ENCODE measurements around the gene ZBTB18. TPM values are rescaled to one million over a fixed set of nuclear protein-coding genes. Genes with fewer than 3 reads are reported as not detected.

ZBTB18 gene
- total RNA-seq, 1 experiment from 2014 or later = 1.8 TPM

DNA sequence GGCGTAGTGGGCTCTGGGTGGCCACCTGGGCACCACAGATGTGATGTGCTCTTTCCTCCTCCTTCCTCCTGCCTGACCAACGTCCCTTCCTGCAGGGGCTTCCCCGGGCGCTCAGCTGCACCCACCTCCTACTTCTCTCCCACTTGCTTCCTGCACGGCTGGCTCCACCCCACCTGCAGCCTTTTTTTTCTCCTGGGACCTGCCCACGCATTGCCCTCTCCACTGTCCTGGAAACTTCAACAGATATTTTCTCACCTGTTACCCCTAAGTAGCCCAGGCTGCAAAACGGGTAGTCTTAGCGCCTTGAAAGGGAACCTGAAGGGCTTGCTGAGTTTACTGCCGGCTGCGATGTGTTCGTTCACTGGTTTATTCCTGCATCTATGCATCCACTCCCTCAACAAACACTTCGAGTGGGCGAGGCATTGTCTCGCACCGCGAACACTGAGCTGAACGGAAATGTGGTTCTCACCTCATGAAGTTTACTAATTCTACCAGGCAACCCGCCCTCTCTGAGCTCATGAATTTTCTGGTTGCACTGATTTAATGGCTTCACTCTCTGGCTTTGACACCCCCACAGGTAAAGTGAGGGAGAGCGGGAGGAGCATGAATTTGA lies 23.6 kb downstream of the ZBTB18 start:
- ATAC-seq (no peak), DNase-seq (ENCODE audit: low read depth, low spot score) (no peak)
- ChIA-PET RAD21 (ENCODE audit: low non-redundant PET in 1 of 2, low total read pairs in 2 of 2, uncharacterized antibody in 2 of 2, unreplicated experiment in 2 of 2) (no interaction called here), CTCF (no interaction called here), POLR2A (no interaction called here)
- Histone ChIP-seq H3K4me3 (replicated peaks in 1 of 2; ENCODE audit: low read depth in 1 of 2, low read length in 2 of 2) (no peak overlapping the region), H3K9me3 (ENCODE audit: control insufficient read depth in 1 of 2, insufficient read depth in 1 of 2, low read depth in 1 of 2, low read length in 2 of 2) (no peaks in the 10 kb centered on the region), H3K27ac (ENCODE audit: low read depth, low read length) (no peak overlapping the region), H3K79me2 (ENCODE audit: insufficient read depth, low read length) (no peaks in the 10 kb centered on the region), H3K27me3 (ENCODE audit: insufficient read depth, low read length) (peaks cover 36% of the 10 kb centered on the region), H3K9me2 (ENCODE audit: insufficient read depth) (no peaks in the 10 kb centered on the region), H4K20me1 (ENCODE audit: insufficient read depth) (no peaks in the 10 kb centered on the region), H3K9ac (ENCODE audit: low read length) (no peak overlapping the region), H3K4me1 (ENCODE audit: control insufficient read depth in 1 of 2, insufficient read depth in 2 of 2, low read length in 2 of 2) (no peaks in the 10 kb centered on the region), H3K4me2 (ENCODE audit: low read length) (no peak overlapping the region), H3K36me3 (ENCODE audit: control insufficient read depth in 1 of 2, insufficient read depth in 2 of 2, low read length in 2 of 2) (no peaks in the 10 kb centered on the region), H2AFZ (ENCODE audit: low read depth, low read length, poor library complexity, severe bottlenecking) (no peak overlapping the region)
- intact Hi-C loops (cut with micrococcal nuclease) = no loop called here
- TF ChIP-seq SRF (IDR thresholded peaks at IDR 0.05; ENCODE audit: low read depth) = no peak
- TF ChIP-seq CEBPB (IDR thresholded peaks at IDR 0.05; ENCODE audit: low read depth) = no peak
- no peak for TF ChIP-seq FOSL1 (IDR thresholded peaks at IDR 0.05; ENCODE audit: low read depth)
- TF ChIP-seq, protein P1, sequence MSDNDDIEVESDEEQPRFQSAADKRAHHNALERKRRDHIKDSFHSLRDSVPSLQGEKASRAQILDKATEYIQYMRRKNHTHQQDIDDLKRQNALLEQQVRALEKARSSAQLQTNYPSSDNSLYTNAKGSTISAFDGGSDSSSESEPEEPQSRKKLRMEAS (IDR thresholded peaks at IDR 0.05) = no peak
- TF ChIP-seq, protein P2, sequence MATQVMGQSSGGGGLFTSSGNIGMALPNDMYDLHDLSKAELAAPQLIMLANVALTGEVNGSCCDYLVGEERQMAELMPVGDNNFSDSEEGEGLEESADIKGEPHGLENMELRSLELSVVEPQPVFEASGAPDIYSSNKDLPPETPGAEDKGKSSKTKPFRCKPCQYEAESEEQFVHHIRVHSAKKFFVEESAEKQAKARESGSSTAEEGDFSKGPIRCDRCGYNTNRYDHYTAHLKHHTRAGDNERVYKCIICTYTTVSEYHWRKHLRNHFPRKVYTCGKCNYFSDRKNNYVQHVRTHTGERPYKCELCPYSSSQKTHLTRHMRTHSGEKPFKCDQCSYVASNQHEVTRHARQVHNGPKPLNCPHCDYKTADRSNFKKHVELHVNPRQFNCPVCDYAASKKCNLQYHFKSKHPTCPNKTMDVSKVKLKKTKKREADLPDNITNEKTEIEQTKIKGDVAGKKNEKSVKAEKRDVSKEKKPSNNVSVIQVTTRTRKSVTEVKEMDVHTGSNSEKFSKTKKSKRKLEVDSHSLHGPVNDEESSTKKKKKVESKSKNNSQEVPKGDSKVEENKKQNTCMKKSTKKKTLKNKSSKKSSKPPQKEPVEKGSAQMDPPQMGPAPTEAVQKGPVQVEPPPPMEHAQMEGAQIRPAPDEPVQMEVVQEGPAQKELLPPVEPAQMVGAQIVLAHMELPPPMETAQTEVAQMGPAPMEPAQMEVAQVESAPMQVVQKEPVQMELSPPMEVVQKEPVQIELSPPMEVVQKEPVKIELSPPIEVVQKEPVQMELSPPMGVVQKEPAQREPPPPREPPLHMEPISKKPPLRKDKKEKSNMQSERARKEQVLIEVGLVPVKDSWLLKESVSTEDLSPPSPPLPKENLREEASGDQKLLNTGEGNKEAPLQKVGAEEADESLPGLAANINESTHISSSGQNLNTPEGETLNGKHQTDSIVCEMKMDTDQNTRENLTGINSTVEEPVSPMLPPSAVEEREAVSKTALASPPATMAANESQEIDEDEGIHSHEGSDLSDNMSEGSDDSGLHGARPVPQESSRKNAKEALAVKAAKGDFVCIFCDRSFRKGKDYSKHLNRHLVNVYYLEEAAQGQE (IDR thresholded peaks at IDR 0.05; ENCODE audit: low read depth) = no peak
- no peak for TF ChIP-seq YY1 (IDR thresholded peaks at IDR 0.05; ENCODE audit: extremely low read depth, insufficient replicate concordance, low read depth, low read length)
- TF ChIP-seq ZFX (IDR thresholded peaks at IDR 0.05) = no peak
- no peak for TF ChIP-seq SIN3A (IDR thresholded peaks at IDR 0.05; ENCODE audit: low read depth)
- no peak for TF ChIP-seq ZNF274 (IDR thresholded peaks at IDR 0.05; ENCODE audit: low read depth, low read length)
- no peak for TF ChIP-seq EZH2phosphoT487 (IDR thresholded peaks at IDR 0.05; ENCODE audit: borderline replicate concordance)
- TF ChIP-seq, protein P3, sequence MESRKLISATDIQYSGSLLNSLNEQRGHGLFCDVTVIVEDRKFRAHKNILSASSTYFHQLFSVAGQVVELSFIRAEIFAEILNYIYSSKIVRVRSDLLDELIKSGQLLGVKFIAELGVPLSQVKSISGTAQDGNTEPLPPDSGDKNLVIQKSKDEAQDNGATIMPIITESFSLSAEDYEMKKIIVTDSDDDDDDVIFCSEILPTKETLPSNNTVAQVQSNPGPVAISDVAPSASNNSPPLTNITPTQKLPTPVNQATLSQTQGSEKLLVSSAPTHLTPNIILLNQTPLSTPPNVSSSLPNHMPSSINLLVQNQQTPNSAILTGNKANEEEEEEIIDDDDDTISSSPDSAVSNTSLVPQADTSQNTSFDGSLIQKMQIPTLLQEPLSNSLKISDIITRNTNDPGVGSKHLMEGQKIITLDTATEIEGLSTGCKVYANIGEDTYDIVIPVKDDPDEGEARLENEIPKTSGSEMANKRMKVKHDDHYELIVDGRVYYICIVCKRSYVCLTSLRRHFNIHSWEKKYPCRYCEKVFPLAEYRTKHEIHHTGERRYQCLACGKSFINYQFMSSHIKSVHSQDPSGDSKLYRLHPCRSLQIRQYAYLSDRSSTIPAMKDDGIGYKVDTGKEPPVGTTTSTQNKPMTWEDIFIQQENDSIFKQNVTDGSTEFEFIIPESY (IDR thresholded peaks at IDR 0.05; ENCODE audit: extremely low read depth, insufficient replicate concordance, low read length) = no peak
- no peak for TF ChIP-seq CBX3 (IDR thresholded peaks at IDR 0.05; ENCODE audit: low read depth)
- no peak for TF ChIP-seq TCF7L2 (IDR thresholded peaks at IDR 0.05; ENCODE audit: borderline replicate concordance, extremely low read depth, insufficient read depth, insufficient read length)
- TF ChIP-seq POLR2AphosphoS5 (IDR thresholded peaks at IDR 0.05; ENCODE audit: low read depth, low read length) = no peak
- no peak for TF ChIP-seq EGR1 (IDR thresholded peaks at IDR 0.05; ENCODE audit: low read depth)
- no TSS peak for BruUV-seq (replicated peaks)

All from HCT116 (cell line).